Thoracic aorta endothelial cell (primary cell): ENCODE data around the gene COL11A1. TPM values are rescaled to one million over a fixed set of nuclear protein-coding genes. Genes with fewer than 3 reads are reported as not detected.

Experiments used
- total RNA-seq: library from RNA; depleted of rRNA; stranded (reverse); fragments of >200 nt; gene quantifications from 2 replicates; pipeline ENCODE4 v1.2.3, GENCODE V29; 2012

Gene COL11A1
- 0.66 TPM in 1 of 2 replicates, not detected in the other for total RNA-seq

DNA sequence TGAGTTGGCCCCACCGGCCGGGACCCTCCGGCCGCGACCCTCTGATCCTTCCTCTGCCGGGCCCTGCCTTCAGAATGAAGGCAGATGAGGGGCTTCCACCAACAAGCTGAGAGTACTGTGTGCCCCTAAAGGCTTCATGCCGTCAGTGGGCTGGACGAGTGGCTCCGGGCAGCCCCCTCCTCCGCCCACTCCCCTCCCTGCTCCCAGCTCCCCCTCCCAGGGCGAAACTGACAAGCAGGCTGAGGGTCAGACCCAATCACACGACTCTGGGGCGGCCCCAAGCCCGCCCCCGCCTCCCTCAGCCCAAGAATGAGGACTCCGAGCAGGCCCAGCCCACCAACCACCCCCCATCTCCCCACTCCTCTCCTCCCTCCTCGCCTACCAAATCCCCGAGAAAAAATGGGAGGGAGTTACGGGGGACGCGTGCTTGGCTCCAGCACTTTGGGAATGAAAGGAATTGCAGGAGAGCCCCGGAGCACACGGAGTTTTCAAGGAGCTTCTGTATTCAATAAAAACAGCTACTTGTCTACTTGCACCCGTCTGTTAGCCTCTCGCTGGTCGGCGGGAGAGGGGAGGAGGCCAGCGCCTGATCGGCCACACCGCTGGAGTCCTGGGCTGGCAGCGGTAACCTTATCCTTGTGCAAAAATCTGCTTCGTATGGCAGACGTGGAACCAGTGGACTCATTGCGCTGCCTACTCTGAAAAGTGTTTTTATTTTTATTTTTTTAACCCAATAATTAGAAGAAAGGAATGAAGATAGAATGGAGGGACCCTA lies at the start of gene COL11A1:
Gene COL11A1, minus strand, starts transcription at position 147 of the 775 bp plus-strand sequence. CDS start 344 bp downstream, outside the sequence.

